Fibroblast of lung (primary cell): ENCODE measurements around the gene SUMF1. TPM values are rescaled to one million over a fixed set of nuclear protein-coding genes. Genes with fewer than 3 reads are reported as not detected.

ENCODE experiments used
- DNase-seq, 2 donors: peaks; one replicate each; pipeline versions ENCODE4 v3.0.0 to v3.0.0-alpha.2; 2010; ENCODE audit warnings: low read depth in 2 of 2
- H2AFZ ChIP-seq: 2 replicates; pipeline ENCODE4 v1.5.1; 2012; ENCODE audit warnings: low read length, control low read depth, inconsistent platforms
- H3K27ac ChIP-seq: 2 replicates; pipeline ENCODE4 v1.5.1; 2011; ENCODE audit warnings: low read length, control low read depth; ENCODE audit not compliant: insufficient read depth
- H3K27me3 ChIP-seq: 2 replicates; pipeline ENCODE4 v1.5.1; 2011; ENCODE audit warnings: mild to moderate bottlenecking, low read length; ENCODE audit not compliant: control insufficient read depth, insufficient read depth
- H3K36me3 ChIP-seq: 2 replicates; pipeline ENCODE4 v1.5.1; 2011; ENCODE audit warnings: low read length; ENCODE audit not compliant: control insufficient read depth, insufficient read depth
- H3K4me1 ChIP-seq: 2 replicates; pipeline ENCODE4 v1.5.1; 2011; ENCODE audit warnings: low read length; ENCODE audit not compliant: control insufficient read depth, insufficient read depth; ENCODE audit errors: extremely low read depth
- H3K4me2 ChIP-seq: 2 replicates; pipeline ENCODE4 v1.5.1; 2011; ENCODE audit warnings: low read length, control low read depth; ENCODE audit not compliant: insufficient read depth; ENCODE audit errors: extremely low read depth
- H3K4me3 ChIP-seq, 4 experiments: fragments of 200-600 bp in 1 of 4; sonication (generic) in 1 of 4; replicated peaks in 1 of 4; 2 replicates each; pipeline ENCODE4 v1.5.1; 2011 to 2016; ENCODE audit warnings: low read length in 4 of 4, low read depth in 3 of 4, mild to moderate bottlenecking in 3 of 4, control low read depth in 2 of 4, inconsistent platforms in 1 of 4, mixed read lengths in 1 of 4; ENCODE audit not compliant: insufficient read depth in 1 of 4; ENCODE audit errors: control extremely low read depth in 1 of 4
- H3K79me2 ChIP-seq: 2 replicates; pipeline ENCODE4 v1.5.1; 2012; ENCODE audit warnings: mild to moderate bottlenecking, low read length, inconsistent platforms; ENCODE audit not compliant: control insufficient read depth, insufficient read depth
- H3K9ac ChIP-seq: 2 replicates; pipeline ENCODE4 v1.5.1; 2011; ENCODE audit warnings: mild to moderate bottlenecking, low read length, control low read depth; ENCODE audit not compliant: insufficient read depth
- H3K9me3 ChIP-seq: 2 replicates; pipeline ENCODE4 v1.5.1; 2012; ENCODE audit warnings: low read depth, low read length; ENCODE audit not compliant: control insufficient read depth, insufficient read depth
- H4K20me1 ChIP-seq: 2 replicates; pipeline ENCODE4 v1.5.1; 2011; ENCODE audit warnings: low read length; ENCODE audit not compliant: control insufficient read depth, insufficient read depth; ENCODE audit errors: extremely low read depth
- EZH2 ChIP-seq: IDR thresholded peaks from 2 replicates; pipeline ENCODE4 v1.5.1; 2012; ENCODE audit warnings: low read length, control low read depth, mild to moderate bottlenecking; ENCODE audit errors: missing control alignments
- polyA plus RNA-seq, 2 donors: library from polyadenylated mRNA; depleted of rRNA in 1 of 2; stranded (reverse) in 1 of 2; unstranded in 1 of 2; fragments of >200 nt; gene quantifications; 2 replicates each; pipeline ENCODE4 v1.2.1, GENCODE V29; 2011 to 2012; ENCODE audit warnings: missing spikeins in 1 of 2
- total RNA-seq: library from RNA; depleted of rRNA; stranded (reverse); fragments of >200 nt; gene quantifications from 2 replicates; pipeline ENCODE4 v1.2.1, GENCODE V29; 2014
- TF ChIP-seq, protein P1 (sequence below), 2 donors: IDR thresholded peaks in 1 of 2; conservative IDR thresholded peaks in 1 of 2; 1 replicate in 1 of 2; 2 replicates in 1 of 2; pipeline ENCODE4 v1.5.1; 2011 to 2012; ENCODE audit warnings: low read length in 2 of 2, control low read depth in 1 of 2, inconsistent platforms in 1 of 2, low read depth in 1 of 2, mild to moderate bottlenecking in 1 of 2

SUMF1 gene
- total and polyA plus RNA-seq, 2 donors (not counting 1 experiment from before 2014, with no cell fraction given) = 50.0 to 64.6 TPM

DNA sequence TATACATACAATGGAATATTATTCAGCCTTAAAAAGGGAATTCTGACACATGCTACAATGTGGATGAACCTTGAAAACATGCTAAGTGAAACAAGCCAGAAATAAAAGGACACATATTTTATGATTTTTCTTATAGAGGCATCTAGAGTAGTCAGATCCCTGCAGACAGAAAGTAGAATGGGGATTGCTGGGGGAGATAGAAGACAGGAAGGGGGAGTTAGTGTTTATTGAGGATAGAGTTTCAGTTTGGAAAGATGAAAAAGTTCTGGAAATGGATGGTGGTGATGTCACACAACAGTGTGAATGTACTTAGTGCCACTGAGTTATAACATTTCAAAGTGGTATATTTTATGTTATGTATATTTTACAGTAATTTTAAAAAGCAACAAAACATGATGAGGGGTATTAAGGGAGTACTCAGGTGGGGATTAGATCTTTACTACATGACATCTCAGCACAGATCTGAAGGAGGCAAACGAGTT lies 30.8 kb upstream of the SUMF1 start:
- DNase-seq = no peak
- H3K9me3 ChIP-seq = no peaks in the 10 kb centered on the region

DNA sequence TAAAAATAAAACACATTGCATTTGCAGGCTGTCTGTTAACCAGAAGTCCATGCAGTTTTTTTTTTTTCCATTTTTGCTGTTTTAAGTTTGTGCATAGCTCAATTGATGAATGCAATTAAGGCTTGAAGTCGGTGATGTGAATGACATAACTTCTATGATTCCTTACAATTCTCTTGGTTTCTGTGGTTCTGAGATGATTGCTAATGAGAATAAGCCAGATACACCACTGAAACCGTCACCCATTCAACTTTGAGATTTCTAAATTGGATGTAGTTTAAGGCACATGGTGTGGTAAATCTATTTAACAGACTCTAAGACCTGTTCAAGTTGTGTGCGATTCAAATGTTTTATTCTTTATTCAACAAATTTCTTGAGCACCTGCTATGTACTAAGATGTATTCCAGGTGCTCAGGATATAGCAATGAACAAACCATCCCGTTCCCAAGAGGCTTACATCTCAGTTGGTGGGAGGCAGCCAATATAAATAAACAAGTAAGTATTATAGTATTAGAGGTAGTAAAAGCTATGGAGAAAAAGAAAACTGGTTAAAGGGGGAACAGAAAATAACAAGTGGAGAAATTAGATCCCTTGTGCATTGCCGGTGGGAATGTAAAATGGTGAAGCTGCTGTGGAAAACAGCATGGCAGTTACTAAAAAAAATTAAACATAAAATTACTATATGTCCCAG lies 30.1 kb upstream of the SUMF1 start:
- Histone ChIP-seq H3K36me3 (no peaks in the 10 kb centered on the region), H3K4me2 (no peak overlapping the region), H3K79me2 (no peaks in the 10 kb centered on the region), H3K9ac (no peak overlapping the region), H3K4me3 (no peak overlapping the region), H3K27ac (no peak overlapping the region), H4K20me1 (no peaks in the 10 kb centered on the region), H2AFZ (no peak overlapping the region), H3K9me3 (no peaks in the 10 kb centered on the region), H3K4me1 (no peaks in the 10 kb centered on the region), H3K27me3 (no peaks in the 10 kb centered on the region)
- TF ChIP-seq EZH2 = no peak
- TF ChIP-seq, protein P1, sequence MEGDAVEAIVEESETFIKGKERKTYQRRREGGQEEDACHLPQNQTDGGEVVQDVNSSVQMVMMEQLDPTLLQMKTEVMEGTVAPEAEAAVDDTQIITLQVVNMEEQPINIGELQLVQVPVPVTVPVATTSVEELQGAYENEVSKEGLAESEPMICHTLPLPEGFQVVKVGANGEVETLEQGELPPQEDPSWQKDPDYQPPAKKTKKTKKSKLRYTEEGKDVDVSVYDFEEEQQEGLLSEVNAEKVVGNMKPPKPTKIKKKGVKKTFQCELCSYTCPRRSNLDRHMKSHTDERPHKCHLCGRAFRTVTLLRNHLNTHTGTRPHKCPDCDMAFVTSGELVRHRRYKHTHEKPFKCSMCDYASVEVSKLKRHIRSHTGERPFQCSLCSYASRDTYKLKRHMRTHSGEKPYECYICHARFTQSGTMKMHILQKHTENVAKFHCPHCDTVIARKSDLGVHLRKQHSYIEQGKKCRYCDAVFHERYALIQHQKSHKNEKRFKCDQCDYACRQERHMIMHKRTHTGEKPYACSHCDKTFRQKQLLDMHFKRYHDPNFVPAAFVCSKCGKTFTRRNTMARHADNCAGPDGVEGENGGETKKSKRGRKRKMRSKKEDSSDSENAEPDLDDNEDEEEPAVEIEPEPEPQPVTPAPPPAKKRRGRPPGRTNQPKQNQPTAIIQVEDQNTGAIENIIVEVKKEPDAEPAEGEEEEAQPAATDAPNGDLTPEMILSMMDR (conservative IDR thresholded peaks at IDR 0.05 in 1 of 2, IDR thresholded peaks at IDR 0.05 in 1 of 2; ENCODE audit: low read depth in 1 of 2, low read length in 2 of 2) = no peak
- DNase-seq = no peak

More for the DNA sequence above, 30.8 kb upstream of the SUMF1 start:
- Histone ChIP-seq H3K9ac (no peak overlapping the region), H3K27ac (no peak overlapping the region), H2AFZ (no peak overlapping the region), H3K27me3 (no peaks in the 10 kb centered on the region), H3K36me3 (no peaks in the 10 kb centered on the region), H3K4me2 (no peak overlapping the region), H3K4me3 (no peak overlapping the region), H3K4me1 (no peaks in the 10 kb centered on the region), H3K79me2 (no peaks in the 10 kb centered on the region), H4K20me1 (no peaks in the 10 kb centered on the region)
- no peak for TF ChIP-seq EZH2
- TF ChIP-seq, protein P1 (conservative IDR thresholded peaks at IDR 0.05 in 1 of 2, IDR thresholded peaks at IDR 0.05 in 1 of 2; ENCODE audit: low read depth in 1 of 2, low read length in 2 of 2) = no peak

DNA sequence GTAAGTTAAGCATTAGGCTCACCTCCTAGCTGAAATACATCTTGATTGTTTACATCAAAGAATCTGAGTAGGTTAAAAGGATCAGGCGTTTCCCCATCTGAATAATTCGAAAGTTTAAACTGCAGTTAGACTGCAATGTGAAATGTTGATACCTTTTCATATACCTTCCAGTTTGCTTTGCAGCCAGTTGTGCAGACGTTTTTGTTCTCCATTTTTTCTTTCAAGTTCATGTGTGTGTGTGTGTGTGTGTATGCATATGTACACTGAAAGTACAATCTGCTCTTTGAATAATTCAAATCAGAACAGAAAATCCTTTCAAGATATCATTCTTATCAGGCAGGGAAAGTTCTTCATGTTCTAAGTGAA lies 29.0 kb upstream of the SUMF1 start:
- no peak overlapping the region for H3K27ac ChIP-seq
- no peaks in the 10 kb centered on the region for H3K36me3 ChIP-seq
- TF ChIP-seq, protein P1 (conservative IDR thresholded peaks at IDR 0.05 in 1 of 2, IDR thresholded peaks at IDR 0.05 in 1 of 2; ENCODE audit: low read depth in 1 of 2, low read length in 2 of 2) = no peak
- no peak for TF ChIP-seq EZH2
- H3K4me1 ChIP-seq = no peaks in the 10 kb centered on the region
- H3K27me3 ChIP-seq = no peaks in the 10 kb centered on the region
- H2AFZ ChIP-seq = no peak overlapping the region
- no peaks in the 10 kb centered on the region for H3K79me2 ChIP-seq
- DNase-seq = no peak
- peak overlapping the region in 1 of 4 experiments; percentile 5 for H3K4me3 ChIP-seq
- H3K4me2 ChIP-seq = no peak overlapping the region
- no peaks in the 10 kb centered on the region for H4K20me1 ChIP-seq
- no peak overlapping the region for H3K9ac ChIP-seq
- H3K9me3 ChIP-seq = no peaks in the 10 kb centered on the region
